Measurements from ENCODE around the gene PIPOX.

The PIPOX gene

GRCh38 chr17:29102046-29102445 lies 59.1 kb downstream of the PIPOX start:
- DNase-seq = no peak

- no peak for DNase-seq
Measured at GRCh38 chr17:29102741-29103181, 59.8 kb downstream of the PIPOX start.

GRCh38 chr17:29103341-29103740 lies 60.4 kb downstream of the PIPOX start:
- DNase-seq = no peak

Measured in fibroblast of skin of right quadriceps (primary cell).